T-helper 2 cell treated with Interferon-gamma antibody and Interleukin-4, amounts not matched to agents 5 μg/mL and 100 μg/mL, for 36 hours (primary cell): ENCODE data around the gene VKORC1.

Source experiments
- DNase-seq: peaks from one replicate; pipeline ENCODE4 v3.0.0; 2021; ENCODE audit warnings: low spot score
- H3K27ac Mint-ChIP-seq: one replicate; pipeline ENCODE4 v1.8.0; 2021; ENCODE audit warnings: mild to moderate bottlenecking, mixed read lengths
- H3K27me3 Mint-ChIP-seq: one replicate; pipeline ENCODE4 v1.8.0; 2021; ENCODE audit warnings: low read depth, mixed read lengths
- H3K36me3 Mint-ChIP-seq: one replicate; pipeline ENCODE4 v1.8.0; 2021; ENCODE audit warnings: low read depth, mixed read lengths
- H3K4me1 Mint-ChIP-seq: one replicate; pipeline ENCODE4 v1.8.0; 2021; ENCODE audit warnings: low read depth, mixed read lengths
- H3K4me3 Mint-ChIP-seq: one replicate; pipeline ENCODE4 v1.8.0; 2022; ENCODE audit warnings: mild to moderate bottlenecking, moderate library complexity, mixed read lengths
- H3K9me3 Mint-ChIP-seq: one replicate; pipeline ENCODE4 v1.8.0; 2021; ENCODE audit warnings: mixed read lengths

The VKORC1 gene

DNA sequence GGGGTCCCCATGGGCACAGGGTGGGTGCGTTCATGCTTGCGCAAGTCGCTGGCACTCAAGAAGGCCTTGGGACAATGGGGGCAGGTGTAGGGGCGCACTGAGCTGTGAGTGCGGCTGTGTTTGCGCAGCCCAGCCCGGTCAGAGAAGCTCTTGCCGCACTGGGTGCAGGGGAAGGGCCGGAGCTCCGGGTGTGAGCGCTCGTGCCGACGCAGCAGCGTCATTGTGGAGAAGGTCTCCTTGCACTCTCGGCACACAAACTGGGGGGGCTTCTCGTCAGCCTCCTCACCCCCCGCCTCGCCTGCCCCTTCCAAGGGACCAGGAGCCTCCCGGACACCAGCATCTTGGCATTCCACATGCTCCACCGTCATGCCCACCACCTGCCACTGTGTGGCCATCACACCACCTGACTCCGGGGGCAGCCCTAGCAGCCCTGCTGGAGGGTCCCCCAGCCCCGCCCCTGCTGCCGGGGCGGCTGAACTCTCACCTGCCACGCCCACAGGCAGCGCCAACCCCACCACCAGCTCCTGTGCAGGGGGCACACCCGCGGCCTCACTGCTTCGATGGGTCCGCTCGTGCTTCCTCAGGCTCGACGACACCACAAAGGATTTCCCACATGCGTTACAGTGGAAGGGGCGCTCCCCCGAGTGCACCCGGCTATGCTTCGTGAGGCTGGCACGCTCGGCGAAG lies 33.3 kb downstream of the VKORC1 start:
- no peak for DNase-seq
- no peaks in the 10 kb centered on the region for H3K9me3 Mint-ChIP-seq
- H3K27ac Mint-ChIP-seq, result no peak overlapping the region
- H3K4me3 Mint-ChIP-seq, result no peak overlapping the region
- H3K27me3 Mint-ChIP-seq, result no peaks in the 10 kb centered on the region
- H3K4me1 Mint-ChIP-seq, result peaks cover 27% of the 10 kb centered on the region
- peaks cover 41% of the 10 kb centered on the region for H3K36me3 Mint-ChIP-seq

GRCh38 chr16:31055613-31056012 lies 39.0 kb downstream of the VKORC1 start:
- H3K4me3 Mint-ChIP-seq, result no peak overlapping the region

DNA sequence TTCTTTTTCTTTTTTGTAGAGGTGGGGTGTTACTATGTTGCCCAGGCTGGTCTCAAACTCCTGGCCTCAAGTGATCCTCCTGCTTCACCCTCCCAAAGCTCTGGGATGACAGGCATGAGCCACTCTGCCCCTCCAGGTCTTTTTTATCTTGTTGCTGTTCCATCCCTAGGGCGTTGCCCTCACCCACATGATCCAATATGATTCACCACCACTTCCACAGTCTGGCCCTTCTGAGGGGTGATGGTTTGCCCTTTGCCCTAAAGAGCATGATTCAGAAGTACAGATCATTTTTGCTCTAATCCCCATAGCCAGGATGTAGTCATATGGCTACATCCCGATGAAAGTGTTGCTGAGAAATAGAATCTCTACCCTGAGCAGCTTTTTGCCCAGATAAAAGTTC lies 42.5 kb downstream of the VKORC1 start:
- no peaks in the 10 kb centered on the region for H3K36me3 Mint-ChIP-seq
- H3K27ac Mint-ChIP-seq, result no peak overlapping the region
- H3K27me3 Mint-ChIP-seq, result no peaks in the 10 kb centered on the region
- peak; percentile 27 for DNase-seq
- H3K4me1 Mint-ChIP-seq, result peaks cover 7% of the 10 kb centered on the region
- no peak overlapping the region for H3K4me3 Mint-ChIP-seq
- H3K9me3 Mint-ChIP-seq, result no peaks in the 10 kb centered on the region

More at GRCh38 chr16:31055613-31056012, 39.0 kb downstream of the VKORC1 start:
- Mint-ChIP-seq H3K27me3 (no peaks in the 10 kb centered on the region), H3K4me1 (peaks cover 7% of the 10 kb centered on the region), H3K36me3 (peaks cover 7% of the 10 kb centered on the region), H3K27ac (no peak overlapping the region), H3K9me3 (no peaks in the 10 kb centered on the region)
- DNase-seq, result no peak

DNA sequence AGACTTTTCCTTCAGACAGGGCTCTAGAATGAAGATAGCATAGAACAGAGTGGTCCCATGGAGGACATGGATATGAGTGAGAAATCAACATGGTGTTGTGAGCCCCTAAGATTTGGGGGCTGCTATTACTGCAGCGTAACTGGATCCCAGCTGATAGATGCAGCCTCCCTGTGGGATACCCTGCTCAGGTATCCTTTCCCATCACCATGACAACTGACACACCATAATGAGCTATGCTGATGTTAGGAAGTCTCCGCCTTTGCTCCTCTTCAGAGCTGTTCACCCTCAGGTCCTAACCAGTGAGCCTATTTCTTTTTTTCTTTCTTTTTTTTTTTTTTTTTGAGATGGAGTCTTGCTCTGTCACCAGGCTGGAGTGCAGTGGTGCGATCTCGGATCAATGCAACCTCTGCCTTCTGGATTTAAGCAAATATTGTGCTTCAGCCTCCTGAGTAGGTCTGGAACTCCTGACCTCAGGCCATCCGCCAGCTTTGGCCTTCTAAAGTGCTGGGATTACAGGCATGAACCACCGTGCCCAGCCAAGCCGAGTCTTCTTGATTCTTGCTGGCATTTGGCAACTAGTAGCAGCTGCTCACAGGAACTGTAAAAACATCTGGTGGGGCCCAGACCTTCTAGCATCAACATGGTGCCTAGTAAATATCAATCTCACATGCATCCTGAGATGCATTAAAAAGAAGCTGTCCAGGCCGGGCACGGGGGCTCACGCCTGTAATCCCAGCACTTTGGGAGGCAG lies 44.1 kb downstream of the VKORC1 start:
- no peak overlapping the region for H3K4me3 Mint-ChIP-seq
- no peak for DNase-seq
- H3K4me1 Mint-ChIP-seq, result peaks cover 7% of the 10 kb centered on the region
- no peaks in the 10 kb centered on the region for H3K9me3 Mint-ChIP-seq
- no peaks in the 10 kb centered on the region for H3K27me3 Mint-ChIP-seq
- no peak overlapping the region for H3K27ac Mint-ChIP-seq
- no peaks in the 10 kb centered on the region for H3K36me3 Mint-ChIP-seq

GRCh38 chr16:31043898-31044481 lies 50.6 kb downstream of the VKORC1 start:
- Mint-ChIP-seq H3K27me3 (no peaks in the 10 kb centered on the region), H3K27ac (no peak overlapping the region)

DNA sequence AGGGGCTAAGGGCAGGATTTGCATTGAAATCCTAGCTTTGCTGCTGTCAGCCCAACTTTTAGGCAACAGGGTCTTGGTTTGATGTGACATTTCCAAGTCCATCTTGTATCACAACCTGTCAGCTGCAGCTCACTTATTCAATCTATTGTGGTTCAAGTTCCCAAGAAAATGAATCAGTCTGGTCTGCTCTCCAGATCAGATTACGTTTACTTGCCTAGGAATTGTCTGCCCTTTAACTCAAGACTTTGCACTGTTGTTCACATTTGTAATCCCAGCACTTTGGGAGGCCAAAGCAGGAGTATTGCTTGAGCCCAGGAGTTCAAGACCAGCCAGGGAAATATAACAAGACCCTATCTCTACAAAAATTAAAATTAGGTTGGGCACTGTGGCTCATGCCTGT lies 51.2 kb downstream of the VKORC1 start:
- no peaks in the 10 kb centered on the region for H3K27me3 Mint-ChIP-seq
- H3K27ac Mint-ChIP-seq, result no peak overlapping the region
- H3K4me3 Mint-ChIP-seq, result no peak overlapping the region
- H3K4me1 Mint-ChIP-seq, result no peaks in the 10 kb centered on the region
- no peaks in the 10 kb centered on the region for H3K9me3 Mint-ChIP-seq
- H3K36me3 Mint-ChIP-seq, result peaks cover 10% of the 10 kb centered on the region
- no peak for DNase-seq

More at GRCh38 chr16:31043898-31044481, 50.6 kb downstream of the VKORC1 start:
- H3K4me3 Mint-ChIP-seq, result no peak overlapping the region
- no peaks in the 10 kb centered on the region for H3K4me1 Mint-ChIP-seq
- peaks cover 6% of the 10 kb centered on the region for H3K36me3 Mint-ChIP-seq
- DNase-seq, result no peak
- no peaks in the 10 kb centered on the region for H3K9me3 Mint-ChIP-seq

GRCh38 chr16:31042866-31043265 lies 51.7 kb downstream of the VKORC1 start:
- Mint-ChIP-seq H3K4me3 (no peak overlapping the region), H3K4me1 (no peaks in the 10 kb centered on the region), H3K36me3 (peaks cover 10% of the 10 kb centered on the region), H3K27ac (no peak overlapping the region), H3K27me3 (no peaks in the 10 kb centered on the region), H3K9me3 (no peaks in the 10 kb centered on the region)
- DNase-seq, result no peak
